PC-9 (cell line): ENCODE data around the gene SLC24A4. TPM values are rescaled to one million over a fixed set of nuclear protein-coding genes. Genes with fewer than 3 reads are reported as not detected.
A peak's percentile ranks its signal among the peaks of the same experiment; 100 is the strongest.

Experiments used
- BruUV-seq: library from RNA; stranded (reverse); fragments of 400-500 nt; replicated peaks from 2 replicates; lab custom pipeline; 2021; lab: Mats Ljungman, UMichigan
- CTCF ChIA-PET: fragments of 300-600 bp; sonication (Branson Sonifier 250); formaldehyde crosslinking; loops from one replicate; lab custom pipeline; 2022; ENCODE audit warnings: antibody characterized with exemption; lab: Charles Lee
- POLR2A ChIA-PET: fragments of 300-600 bp; sonication (Branson Sonifier 250); formaldehyde crosslinking; loops from one replicate; lab custom pipeline; 2022; ENCODE audit warnings: antibody characterized with exemption; ENCODE audit not compliant: unreplicated experiment; lab: Charles Lee
- DNase-seq, 2 experiments: peaks; one replicate each; pipeline versions ENCODE4 v3.0.0 to v3.0.0-alpha.2; 2015 to 2022; ENCODE audit warnings: mixed read lengths in 1 of 2
- H2AFZ ChIP-seq: fragments of 200-600 bp; sonication (generic); 2 replicates; pipeline ENCODE4 v1.8.1; 2017; ENCODE audit warnings: antibody characterized with exemption
- H3F3A ChIP-seq: fragments of 200-600 bp; sonication (generic); 2 replicates; pipeline ENCODE4 v1.8.1; 2017; ENCODE audit warnings: antibody characterized with exemption, mild to moderate bottlenecking, low read depth; ENCODE audit not compliant: insufficient read depth
- H3K27ac ChIP-seq: fragments of 200-600 bp; sonication (generic); 2 replicates; pipeline ENCODE4 v1.6.1; 2016; ENCODE audit warnings: mixed run types
- H3K27me3 ChIP-seq: fragments of 200-600 bp; sonication (generic); 2 replicates; pipeline ENCODE4 v1.6.1; 2016; ENCODE audit warnings: low read depth, mixed run types; ENCODE audit not compliant: insufficient read depth
- H3K36me3 ChIP-seq: fragments of 200-600 bp; sonication (generic); 2 replicates; pipeline ENCODE4 v1.6.1; 2016; ENCODE audit warnings: low read depth, mixed run types
- H3K4me1 ChIP-seq: fragments of 200-600 bp; sonication (generic); replicated peaks from 2 replicates; pipeline ENCODE4 v1.6.1; 2016; ENCODE audit warnings: mixed run types; ENCODE audit not compliant: insufficient read depth
- H3K4me2 ChIP-seq: fragments of 200-600 bp; sonication (generic); 2 replicates; pipeline ENCODE4 v1.6.1; 2017; ENCODE audit warnings: mixed run types
- H3K4me3 ChIP-seq: fragments of 200-600 bp; sonication (generic); 2 replicates; pipeline ENCODE4 v1.6.1; 2016; ENCODE audit warnings: mixed run types
- H3K79me2 ChIP-seq: fragments of 200-600 bp; sonication (generic); 2 replicates; pipeline ENCODE4 v1.6.1; 2017; ENCODE audit warnings: low read depth, mixed run types
- H3K9me2 ChIP-seq: fragments of 200-600 bp; sonication (generic); 2 replicates; pipeline ENCODE4 v1.8.1; 2017; ENCODE audit warnings: mild to moderate bottlenecking; ENCODE audit not compliant: insufficient read depth
- H3K9me3 ChIP-seq: fragments of 200-600 bp; sonication (generic); 2 replicates; pipeline ENCODE4 v1.8.1; 2016; ENCODE audit warnings: low read depth; ENCODE audit not compliant: insufficient read depth
- H4K20me1 ChIP-seq: fragments of 200-600 bp; sonication (generic); 2 replicates; pipeline ENCODE4 v1.8.1; 2017; ENCODE audit not compliant: insufficient read depth
- CTCF ChIP-seq: fragments of 200-600 bp; sonication (generic); conservative IDR thresholded peaks from 2 replicates; pipeline ENCODE4 v1.6.1; 2017; ENCODE audit warnings: mixed run types, antibody characterized with exemption, mild to moderate bottlenecking, moderate library complexity
- EZH2 ChIP-seq: fragments of 200-600 bp; sonication (generic); IDR thresholded peaks from 2 replicates; pipeline ENCODE4 v1.8.0; 2017; ENCODE audit warnings: antibody characterized with exemption, low read depth
- intact Hi-C: fragments of 100-400 bp; cut with micrococcal nuclease; formaldehyde crosslinking; loops from one replicate; pipeline ENCODE4 v1.10.0; 2022; ENCODE audit not compliant: unreplicated experiment
- total RNA-seq: library from RNA; stranded (reverse); gene quantifications from 2 replicates; pipeline ENCODE4 v1.2.3, GENCODE V29; 2021

Gene SLC24A4
- total RNA-seq, 1 experiment from 2014 or later = not detected

GRCh38 chr14:92315050-92315805 is 7.7 kb upstream of the SLC24A4 start:
- H2AFZ ChIP-seq = no peak overlapping the region
- CTCF ChIA-PET = no interaction called here

GRCh38 chr14:92316176-92316575 is 6.8 kb upstream of the SLC24A4 start:
- Histone ChIP-seq H3K27ac (peak overlapping the region; percentile 71), H4K20me1 (no peaks in the 10 kb centered on the region), H3F3A (peaks cover 12% of the 10 kb centered on the region), H3K27me3 (no peaks in the 10 kb centered on the region), H3K79me2 (no peaks in the 10 kb centered on the region), H3K9me3 (peaks cover 22% of the 10 kb centered on the region), H3K36me3 (no peaks in the 10 kb centered on the region; the same call in 1 of the 2 replicates), H3K4me2 (peak overlapping the region; percentile 71), H3K9me2 (no peaks in the 10 kb centered on the region), H3K4me1 (peaks cover 6% of the 10 kb centered on the region; the same call in 1 of the 2 replicates), H3K4me3 (peak overlapping the region; percentile 46; the same call in 1 of the 2 replicates), H2AFZ (peak overlapping the region; percentile 68; the same call in 1 of the 2 replicates)
- TF ChIP-seq CTCF (no peak), EZH2 (no peak)
- intact Hi-C loops = no loop called here
- ChIA-PET POLR2A (no interaction called here), CTCF (no interaction called here)
- BruUV-seq = no TSS peak
- no peak for DNase-seq

More at GRCh38 chr14:92315050-92315805, 7.7 kb upstream of the SLC24A4 start:
- Histone ChIP-seq H3K4me2 (no peak overlapping the region), H4K20me1 (no peaks in the 10 kb centered on the region), H3K4me1 (peaks cover 6% of the 10 kb centered on the region; the same call in 1 of the 2 replicates), H3K27me3 (no peaks in the 10 kb centered on the region), H3K9me3 (peaks cover 19% of the 10 kb centered on the region), H3K36me3 (no peaks in the 10 kb centered on the region; the same call in 1 of the 2 replicates), H3F3A (peaks cover 12% of the 10 kb centered on the region), H3K9me2 (no peaks in the 10 kb centered on the region), H3K79me2 (no peaks in the 10 kb centered on the region), H3K27ac (no peak overlapping the region), H3K4me3 (no peak overlapping the region)
- no peak for TF ChIP-seq CTCF
- no peak for TF ChIP-seq EZH2
- no peak for DNase-seq
- BruUV-seq = no TSS peak
- POLR2A ChIA-PET = no interaction called here
- intact Hi-C loops = no loop called here

GRCh38 chr14:92316937-92317336 is 6.0 kb upstream of the SLC24A4 start:
- no peak for TF ChIP-seq CTCF
- DNase-seq = peak; percentile 44 to 95
- intact Hi-C loops = no loop called here
- Histone ChIP-seq H3F3A (peaks cover 12% of the 10 kb centered on the region), H3K9me3 (peaks cover 22% of the 10 kb centered on the region), H3K9me2 (no peaks in the 10 kb centered on the region), H3K27ac (peak overlapping the region; percentile 71), H3K79me2 (no peaks in the 10 kb centered on the region), H2AFZ (peak overlapping the region; percentile 68; the same call in 1 of the 2 replicates), H3K4me1 (peaks cover 6% of the 10 kb centered on the region; the same call in 1 of the 2 replicates), H4K20me1 (no peaks in the 10 kb centered on the region), H3K4me3 (peak overlapping the region; percentile 46; the same call in 1 of the 2 replicates), H3K4me2 (peak overlapping the region; percentile 71), H3K27me3 (no peaks in the 10 kb centered on the region), H3K36me3 (no peaks in the 10 kb centered on the region; the same call in 1 of the 2 replicates)
- ChIA-PET POLR2A (no interaction called here), CTCF (interaction anchor here (0.6 kb wide), 1 partner anchor 357 kb away, joined by 3 read pairs; no protein-coding TSS in a partner anchor)
- BruUV-seq = no TSS peak
